ENCODE results near the gene GAS5.
"Not testable (repeated sequence)": the region's sequence is repeated elsewhere in the genome, so short reads cannot be mapped to it uniquely, and the experiment has no call there.

Gene GAS5

DNA sequence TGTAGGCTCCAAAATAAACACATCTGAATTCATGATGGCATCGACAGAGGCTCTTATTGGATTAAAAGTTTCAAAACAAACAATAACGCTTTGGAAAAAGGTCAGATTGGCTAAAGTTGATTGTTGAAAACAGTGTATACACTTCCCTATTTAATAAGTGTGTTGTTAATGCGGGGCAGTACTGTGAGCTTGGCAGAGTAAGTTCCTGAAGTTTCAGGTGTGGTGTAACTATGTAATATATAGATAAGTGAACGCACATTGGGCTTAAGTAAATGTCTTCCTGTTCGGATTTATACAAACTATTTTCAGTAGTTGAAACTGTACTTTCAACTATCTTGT is 1.2 kb upstream of the GAS5 start:
- DNase-seq (ENCODE audit: low read depth) = no peak

DNA sequence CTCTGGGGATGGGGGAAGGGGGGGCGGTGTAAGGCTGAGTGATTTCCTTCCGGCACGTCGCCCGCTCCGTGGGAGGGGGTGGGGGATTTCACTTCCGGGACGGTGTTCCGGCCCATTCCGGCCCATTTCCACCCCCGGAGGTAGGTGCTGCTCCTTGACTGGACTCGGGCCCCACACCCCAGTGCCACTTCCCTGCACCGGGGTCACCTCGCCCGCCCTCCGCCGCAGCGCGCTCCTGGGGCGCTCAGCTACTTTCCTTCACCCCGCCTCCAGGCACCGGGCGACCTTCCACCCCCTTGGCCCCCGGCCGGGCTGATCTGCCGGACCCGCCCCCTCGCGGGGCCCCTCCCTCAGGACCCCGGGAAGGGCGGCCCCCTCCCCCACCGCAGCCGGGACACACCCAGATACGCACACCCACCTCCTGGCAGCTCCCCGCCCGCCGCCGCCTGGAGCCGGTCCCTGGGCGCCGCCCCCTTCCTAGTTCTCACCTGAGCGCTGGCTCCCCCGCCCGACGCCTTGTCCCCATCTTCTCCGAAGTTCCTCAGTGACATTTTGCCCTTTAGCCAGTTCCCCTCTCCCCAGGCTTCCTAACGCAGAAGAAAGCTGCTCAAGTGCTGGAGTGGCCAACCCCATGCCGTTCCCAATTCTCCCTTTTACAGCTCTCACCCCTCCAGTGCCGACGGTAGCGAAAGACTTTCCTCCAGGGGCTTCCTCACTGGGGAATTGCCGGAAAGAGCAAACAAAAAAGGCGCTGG is 654 bp upstream of the GAS5 start, which contains the start of gene ZBTB37:
TSS of gene ZBTB37 (plus strand) at position 115 of the 755 bp plus-strand sequence. CDS start 1,846 bp downstream, outside the sequence.
- peak; percentile 92 for DNase-seq (ENCODE audit: low read depth)

DNA sequence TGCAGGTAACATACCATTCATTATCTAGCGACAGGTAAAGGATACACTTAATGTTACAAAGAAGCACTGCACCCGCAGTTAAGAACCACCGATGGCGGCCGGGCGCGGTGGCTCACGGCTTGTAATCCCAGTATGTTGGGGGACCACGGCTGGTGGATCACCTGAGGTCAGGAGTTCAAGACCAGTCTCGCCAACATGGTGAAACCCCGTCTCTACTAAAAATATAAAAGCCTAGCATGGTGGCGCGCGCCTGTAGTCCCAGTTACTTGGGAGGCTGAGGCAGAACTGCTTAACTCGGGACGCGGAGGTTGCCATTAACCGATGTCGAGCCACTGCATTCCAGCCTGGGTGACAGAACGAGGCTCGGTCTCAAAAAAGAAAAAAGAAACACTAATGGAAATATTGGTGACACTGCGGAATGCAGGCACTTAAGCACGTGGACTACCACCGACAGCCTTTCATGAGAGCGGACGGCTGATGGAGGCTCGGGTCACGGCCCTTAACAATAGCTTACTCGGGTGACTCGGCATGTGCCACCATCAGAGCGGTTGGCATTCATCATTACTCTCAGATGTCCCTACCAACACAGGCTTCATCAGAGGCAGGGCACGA is 542 bp downstream of the GAS5 start:
- no peak for DNase-seq (ENCODE audit: low read depth)

DNA sequence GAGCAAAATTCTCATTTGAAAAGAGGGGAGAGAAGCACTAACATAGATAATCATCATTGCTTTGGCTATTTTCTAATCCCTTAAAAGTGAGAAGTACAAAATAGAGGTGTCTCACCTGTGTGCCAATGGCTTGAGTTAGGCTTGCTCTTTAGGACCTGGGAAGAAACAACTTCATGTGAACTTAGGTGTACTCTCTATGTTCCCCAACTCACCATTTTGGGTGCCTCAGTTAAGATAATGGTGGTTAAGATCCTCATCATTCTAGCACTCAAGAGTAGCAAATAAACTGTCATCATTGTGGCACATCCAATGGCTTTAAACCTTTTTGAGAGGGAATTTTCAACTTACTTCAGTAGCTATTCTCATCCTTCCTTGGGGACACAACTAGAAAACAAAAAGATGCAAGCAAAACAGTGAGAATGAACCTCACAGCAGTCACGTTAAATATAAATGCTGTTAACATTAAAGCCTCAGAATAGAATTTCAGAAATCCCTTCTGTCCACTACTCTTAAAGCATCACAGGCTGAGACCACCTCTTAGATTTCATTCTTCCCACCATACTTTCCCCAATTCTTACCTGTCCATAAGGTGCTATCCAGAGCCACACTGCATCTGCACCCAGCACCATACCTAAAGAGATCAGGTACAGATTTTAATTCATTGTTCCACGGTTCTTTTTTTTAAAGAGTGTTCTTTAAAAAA is 1.2 kb downstream of the GAS5 start:
- no peak for DNase-seq (ENCODE audit: low read depth)

DNA sequence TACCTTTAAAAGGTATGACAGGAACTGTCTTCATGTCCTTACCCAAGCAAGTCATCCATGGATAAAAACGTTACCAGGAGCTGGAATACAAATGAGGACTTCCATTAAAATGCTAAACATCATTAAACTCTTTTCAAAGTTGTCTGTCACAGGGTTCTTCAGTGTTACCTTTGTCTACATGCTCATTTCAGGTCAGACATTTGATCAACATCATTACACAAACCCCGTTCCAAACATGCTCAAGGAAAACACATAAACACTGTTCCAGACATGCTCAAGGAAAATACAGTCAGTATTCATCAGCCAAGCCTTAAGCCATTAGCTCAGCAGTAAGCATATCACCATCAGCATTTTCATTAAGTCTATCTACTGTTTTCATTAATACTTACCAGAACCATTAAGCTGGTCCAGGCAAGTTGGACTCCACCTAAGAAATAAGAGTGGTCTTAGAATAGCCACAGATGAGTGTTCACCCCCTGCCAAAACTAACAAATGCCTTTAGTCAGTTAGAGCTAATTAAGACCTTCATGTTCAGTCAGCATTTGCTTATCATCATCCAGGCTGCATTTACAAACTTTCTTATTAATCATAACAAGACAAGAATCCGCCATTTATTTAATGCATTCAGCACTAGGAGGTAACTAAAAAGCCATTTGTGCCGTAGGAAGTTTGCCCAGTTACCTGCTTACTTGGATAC is 2.2 kb downstream of the GAS5 start:
- no peak for DNase-seq (ENCODE audit: low read depth)

DNA sequence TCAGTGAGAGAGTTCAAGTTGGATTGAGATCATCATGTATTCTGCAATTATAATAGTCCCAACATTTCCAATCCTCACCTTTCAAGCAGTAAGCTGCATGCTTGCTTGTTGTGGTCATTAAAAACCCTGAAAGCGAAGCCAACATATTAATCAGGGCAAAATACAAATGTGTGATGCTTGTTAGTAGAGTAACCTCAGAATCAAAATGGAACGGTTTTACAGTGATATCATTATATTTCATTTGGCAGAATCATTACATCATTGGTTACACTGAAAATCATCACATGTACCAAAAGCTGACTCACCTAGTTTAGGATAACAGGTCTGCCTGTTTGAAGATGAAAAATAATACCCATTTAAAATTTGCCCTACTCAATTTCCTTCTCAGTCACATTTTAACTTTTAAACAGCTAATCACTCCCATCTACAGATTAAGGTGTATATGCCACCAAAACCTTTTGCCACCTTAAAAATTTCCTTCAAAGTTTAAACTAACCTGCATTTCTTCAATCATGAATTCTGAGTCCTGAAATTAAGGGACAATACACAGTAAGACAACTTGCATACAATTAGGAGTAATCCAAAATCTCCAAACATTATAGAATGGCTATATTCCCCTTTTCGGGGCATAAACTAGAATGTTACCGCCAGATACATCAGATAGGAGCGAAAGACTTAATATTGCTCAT is 3.5 kb downstream of the GAS5 start:
- DNase-seq (ENCODE audit: low read depth) = no peak

DNA sequence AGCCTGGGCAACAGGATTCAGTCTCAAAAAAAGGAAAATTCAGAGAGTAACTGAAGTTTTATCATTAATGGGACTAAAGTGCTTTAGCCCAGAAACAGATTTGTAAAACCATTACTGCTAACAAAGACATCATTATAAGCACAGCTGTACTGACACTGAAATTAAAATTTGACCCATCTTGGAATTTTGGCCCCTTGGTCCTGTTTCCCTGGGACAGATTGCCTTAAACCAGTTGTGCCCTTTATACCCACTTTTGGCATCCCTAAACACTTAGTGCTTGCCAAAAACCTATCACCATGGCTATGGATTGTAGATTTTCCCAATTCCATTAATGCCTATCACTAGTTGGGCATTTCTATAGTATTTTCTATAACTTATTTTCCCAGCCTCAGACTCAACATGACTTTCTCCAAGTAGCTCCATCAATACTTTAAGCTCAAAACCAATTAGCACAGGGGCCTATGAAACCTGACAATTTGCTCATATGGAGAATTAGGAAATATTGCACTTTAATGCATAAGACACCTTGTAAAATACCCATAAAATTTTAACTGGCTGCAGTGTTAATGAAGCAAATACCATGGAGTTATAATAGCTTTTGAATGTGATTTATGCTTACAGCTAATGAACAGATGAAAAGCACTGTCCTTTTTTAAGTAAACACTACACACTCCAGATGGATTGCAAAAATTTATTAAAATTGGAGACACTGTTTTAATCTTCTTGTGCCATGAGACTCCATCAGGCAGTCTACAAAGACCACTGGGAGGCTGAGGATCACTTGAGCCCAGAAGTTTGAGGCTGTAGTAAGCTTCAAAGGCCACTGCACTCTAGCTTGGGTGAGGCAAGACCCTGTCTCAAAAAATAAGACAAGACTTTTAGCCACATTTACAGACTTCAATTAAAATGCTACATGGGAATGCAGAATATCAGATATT is 4.3 kb downstream of the GAS5 start:
- no peak for DNase-seq (ENCODE audit: low read depth)

DNA sequence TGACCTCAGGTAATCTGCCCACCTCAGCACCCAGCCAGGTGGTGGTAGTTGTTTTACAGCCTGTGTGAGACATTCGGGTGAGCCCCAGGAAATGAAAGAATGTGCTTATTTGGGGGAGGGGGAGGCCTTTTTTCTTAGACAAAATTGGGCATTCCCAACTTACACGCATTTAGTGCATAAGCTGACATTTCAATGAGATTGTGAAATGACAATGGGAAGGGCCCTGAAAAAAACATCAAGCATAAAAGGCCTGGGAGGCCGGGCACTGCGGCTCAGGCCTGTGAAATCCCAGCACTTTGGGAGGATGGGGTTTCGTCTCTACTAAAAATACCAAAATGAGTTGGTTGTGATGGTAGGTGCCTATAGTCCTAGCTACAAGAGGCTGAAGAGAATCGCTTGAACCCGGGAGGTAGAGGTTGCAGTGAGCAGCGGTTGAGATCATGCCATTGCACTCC is 5.0 kb downstream of the GAS5 start:
- no peak for DNase-seq (ENCODE audit: low read depth)

DNA sequence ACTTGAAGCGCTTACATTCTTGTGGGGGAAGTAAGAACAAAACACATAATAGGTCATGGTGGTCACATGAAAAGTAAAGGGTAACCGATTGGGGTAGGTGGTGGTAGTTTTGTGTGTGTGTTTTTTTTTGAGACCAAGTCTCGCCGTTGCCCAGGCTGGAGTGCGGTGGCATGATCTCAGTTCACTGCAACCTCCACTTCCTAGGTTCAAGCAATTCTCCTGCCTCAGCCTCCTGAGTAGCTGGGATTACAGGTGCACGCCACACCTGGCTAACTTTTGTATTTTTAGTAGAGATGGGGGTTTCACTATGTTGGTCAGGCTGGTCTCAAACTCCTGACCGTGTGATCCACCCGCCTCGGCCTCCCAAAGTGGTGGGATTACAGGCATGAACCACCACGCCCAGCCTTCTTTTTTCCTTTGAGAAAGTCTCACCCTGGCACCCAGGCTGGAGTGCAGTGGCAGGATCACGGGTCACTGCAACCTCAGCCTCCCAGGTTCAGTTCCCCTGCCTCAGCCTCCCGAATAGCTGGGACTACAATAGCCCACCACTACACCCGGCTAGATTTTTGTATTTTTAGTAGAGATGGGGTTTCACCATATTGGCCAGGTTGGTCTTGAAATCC is 5.5 kb downstream of the GAS5 start:
- DNase-seq (ENCODE audit: low read depth) = not testable (repeated sequence)

DNA sequence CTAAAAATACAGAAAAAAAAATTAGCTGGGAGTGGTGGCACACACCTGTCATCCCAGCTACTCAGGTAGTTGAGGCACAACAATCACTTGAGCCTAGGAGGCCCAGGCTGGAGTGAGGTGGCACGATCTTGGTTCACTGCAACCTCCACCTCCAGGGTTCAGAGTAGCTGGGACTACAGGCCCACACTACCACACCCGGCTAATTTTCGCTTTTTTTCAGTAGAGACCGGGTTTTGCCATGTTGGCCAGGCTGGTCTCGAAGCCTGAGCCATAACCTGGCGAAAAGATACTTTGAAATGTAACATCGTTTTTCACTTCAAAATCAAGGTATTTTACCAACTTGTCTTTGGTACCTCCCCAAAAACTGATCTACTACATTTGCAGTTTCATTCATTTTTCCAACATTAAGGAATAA is 6.1 kb downstream of the GAS5 start:
- DNase-seq (ENCODE audit: low read depth) = no peak

DNA sequence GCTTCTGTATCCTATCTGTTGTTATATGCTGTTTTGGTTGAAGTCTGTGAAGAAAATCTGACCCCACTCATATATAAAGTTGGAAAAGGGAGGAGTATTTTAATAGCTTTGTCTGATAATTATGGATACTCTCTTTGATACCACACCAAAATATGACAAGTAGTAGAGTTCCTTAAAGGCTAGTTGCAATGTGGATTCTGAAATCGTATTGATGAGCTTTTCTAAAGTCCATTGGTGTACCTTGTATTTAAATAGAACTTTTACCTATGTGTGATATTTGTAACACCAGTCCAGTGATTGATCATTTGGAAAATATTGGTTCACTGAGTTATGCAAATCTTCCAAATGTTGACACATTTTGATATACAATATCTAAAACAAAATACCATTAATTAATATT is 7.7 kb downstream of the GAS5 start:
- DNase-seq (ENCODE audit: low read depth) = no peak

DNA sequence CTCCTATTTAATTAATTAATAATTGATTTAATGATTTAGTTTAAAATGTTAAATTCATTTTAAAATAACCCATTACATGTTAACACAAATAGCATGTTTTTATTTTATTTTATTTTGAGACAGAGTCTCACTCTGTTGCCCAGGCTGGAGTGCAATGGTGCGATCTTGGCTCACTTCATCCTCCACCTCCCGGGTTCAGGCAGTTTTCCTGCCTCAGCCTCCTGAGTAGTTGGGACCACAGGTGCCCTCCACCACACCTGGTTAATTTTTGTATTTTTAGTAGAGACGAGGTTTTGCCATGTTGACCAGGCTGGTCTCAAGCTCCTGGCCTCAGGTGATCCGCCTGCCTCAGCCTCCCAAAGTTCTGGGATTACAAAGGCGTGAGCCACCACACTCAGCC is 8.2 kb downstream of the GAS5 start:
- not testable (repeated sequence) for DNase-seq (ENCODE audit: low read depth)

DNA sequence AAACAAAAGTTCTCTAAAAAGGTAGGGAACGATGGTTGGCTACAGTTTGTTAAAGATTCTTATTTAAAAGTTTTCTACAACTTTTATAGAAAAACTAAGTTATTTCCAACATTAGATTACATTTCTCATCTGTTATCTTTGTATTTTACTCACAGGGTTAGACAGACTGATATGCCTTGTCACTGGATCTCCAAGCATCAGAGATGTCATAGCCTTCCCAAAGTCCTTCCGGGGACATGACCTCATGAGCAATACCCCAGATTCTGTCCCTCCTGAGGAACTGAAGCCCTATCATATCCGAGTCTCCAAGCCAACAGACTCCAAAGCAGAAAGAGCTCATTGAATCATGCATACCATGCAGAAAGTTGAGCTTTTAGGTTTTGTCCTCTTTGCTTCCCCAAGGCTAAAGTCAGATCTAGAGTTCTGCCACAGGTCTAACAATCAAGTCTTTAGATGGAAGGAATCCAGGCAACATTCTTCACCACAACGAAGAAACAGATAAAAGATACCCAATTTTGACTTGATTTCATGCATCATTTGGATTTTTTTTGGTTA is 10.3 kb downstream of the GAS5 start:
- DNase-seq (ENCODE audit: low read depth) = no peak

DNA sequence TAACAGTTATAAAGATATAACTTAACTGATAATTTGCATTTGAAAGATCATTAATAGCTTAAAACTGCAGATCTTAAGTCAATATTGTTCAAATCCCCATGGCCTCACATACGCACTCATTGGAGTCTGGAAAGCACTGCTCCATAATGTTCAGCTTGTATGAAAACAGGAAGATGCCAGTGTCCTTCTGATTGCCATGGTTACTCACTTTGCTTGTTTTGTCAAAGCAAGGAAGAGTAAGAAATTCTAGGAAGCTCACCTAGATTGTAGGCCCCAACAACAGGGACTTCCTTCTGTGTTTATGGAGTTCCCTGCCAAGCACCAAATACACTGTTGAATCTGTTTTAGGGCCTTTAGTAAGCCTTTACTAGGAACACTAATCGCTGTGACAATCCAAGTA is 10.9 kb downstream of the GAS5 start:
- no peak for DNase-seq (ENCODE audit: low read depth)

DNA sequence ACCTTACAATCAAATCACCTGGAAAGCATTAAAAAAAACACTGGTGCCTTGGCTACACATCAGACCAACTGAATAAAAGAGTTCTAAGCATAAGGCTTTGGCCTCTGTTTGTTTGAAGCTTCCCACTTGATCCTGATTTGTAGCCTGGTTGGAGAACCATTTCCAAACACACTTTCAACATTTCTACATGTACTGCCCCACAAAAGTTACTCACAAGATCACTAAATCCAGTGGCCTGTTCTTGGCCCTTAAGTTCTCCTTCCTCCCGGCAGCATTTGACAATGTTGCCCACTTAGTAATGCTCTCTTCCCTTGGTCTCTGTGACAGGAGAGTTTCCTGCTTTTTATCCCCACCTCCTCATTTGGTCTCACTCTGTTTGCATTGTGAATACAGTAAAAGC is 11.8 kb downstream of the GAS5 start:
- DNase-seq (ENCODE audit: low read depth) = no peak

DNA sequence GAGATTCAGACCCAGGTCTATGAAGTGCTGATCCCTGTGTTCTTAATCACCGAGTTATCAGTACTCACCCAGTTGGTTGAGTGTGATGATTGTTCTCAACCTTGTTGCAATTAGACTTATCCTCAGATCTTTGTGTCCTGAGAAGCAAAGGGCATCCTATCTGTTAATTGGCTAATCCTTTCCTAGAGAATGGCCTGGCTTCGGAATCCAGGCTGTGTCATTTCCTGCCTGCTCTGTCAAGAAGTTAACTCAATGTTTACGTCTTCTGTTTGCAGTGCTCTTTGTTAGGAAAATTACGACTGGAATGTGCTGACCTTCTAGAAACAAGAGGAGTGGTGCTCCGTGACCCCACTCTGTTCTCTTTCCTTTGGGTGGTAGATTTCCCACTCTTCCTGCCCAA is 14.7 kb downstream of the GAS5 start:
- no peak for DNase-seq (ENCODE audit: low read depth)

DNA sequence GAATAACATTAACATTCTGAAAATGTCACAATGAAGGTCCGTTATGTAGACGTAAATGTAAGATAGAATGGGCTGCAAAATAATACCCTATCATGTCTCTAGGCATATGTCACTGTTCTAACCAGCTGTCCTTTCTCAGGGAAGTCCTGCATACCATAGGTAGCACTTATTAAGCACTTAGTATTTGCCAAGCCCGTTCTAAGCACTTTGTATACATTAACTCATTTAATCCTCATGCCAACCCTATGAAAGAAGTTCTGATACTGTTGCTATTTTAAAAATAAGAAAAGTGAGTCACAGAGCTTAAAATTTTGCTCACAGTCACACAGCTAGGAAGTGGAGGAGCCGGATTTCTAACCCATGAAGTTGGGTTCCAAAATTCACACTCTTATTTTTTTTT is 15.7 kb downstream of the GAS5 start:
- no peak for DNase-seq (ENCODE audit: low read depth)

DNA sequence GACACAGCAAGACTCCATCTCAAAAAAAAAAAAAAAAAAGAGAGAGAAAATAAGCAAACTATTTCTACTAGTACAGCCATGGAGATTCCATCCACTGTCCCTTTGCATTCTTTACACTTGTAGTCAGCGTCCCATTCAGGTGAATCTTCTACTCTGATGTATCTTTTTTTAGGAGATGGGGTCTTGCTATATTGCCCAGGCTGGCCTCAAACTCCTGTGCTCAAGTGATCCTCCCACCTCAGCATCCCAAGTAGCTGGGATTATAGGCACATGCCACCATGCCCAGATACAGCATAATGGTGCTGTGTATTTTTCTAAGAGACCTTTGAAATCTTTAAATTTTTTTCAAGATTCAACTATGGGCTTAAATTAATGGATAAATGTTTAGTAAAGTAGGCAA is 35.0 kb downstream of the GAS5 start:
- DNase-seq (ENCODE audit: low read depth) = no peak

DNA sequence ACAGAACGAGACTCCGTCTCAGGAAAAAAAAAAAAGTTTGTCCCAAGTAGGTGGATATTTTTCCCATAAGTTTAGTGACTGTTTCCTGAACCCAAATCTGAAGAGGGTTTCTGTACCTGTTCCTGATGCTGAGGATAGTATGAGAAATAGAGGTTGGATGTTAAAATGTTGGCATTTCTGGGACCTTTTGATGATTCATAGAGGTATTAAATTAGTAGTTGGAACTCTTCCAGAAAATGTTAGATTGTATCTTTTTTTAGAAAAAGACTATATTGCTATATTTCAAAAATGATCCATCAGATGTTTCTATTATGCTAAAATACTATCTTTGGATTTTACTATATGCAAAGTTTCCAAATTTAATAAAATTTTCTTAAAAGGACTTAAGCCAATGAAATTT is 40.2 kb downstream of the GAS5 start:
- DNase-seq (ENCODE audit: low read depth) = no peak

Data from stimulated activated CD4-positive, alpha-beta T cell treated with anti-CD3 and anti-CD28 coated beads, Interleukin-2, amount 100 ng/mL, for 4 hours (primary cell).